Esophagus squamous epithelium (tissue), 4 donors: ENCODE data around the gene WEE2.

Source experiments
- CTCF ChIP-seq, 6 experiments: fragments of 450-650 bp in 4 of 6; fragments of 200-600 bp in 2 of 6; sonication (generic) in 2 of 6; IDR thresholded peaks; one replicate each; pipeline ENCODE4 v1.5.1; 2016 to 2019; ENCODE audit warnings: antibody characterized with exemption in 6 of 6, mild to moderate bottlenecking in 4 of 6, moderate library complexity in 4 of 6
- POLR2A ChIP-seq, 4 donors: fragments of 450-650 bp; IDR thresholded peaks; one replicate each; pipeline ENCODE4 v1.6.1; 2017; ENCODE audit warnings: antibody characterized with exemption in 4 of 4, mild to moderate bottlenecking in 4 of 4, moderate library complexity in 3 of 4

- TF ChIP-seq CTCF (IDR thresholded peaks at IDR 0.05): no peak
- TF ChIP-seq POLR2A (IDR thresholded peaks at IDR 0.05): no peak
These were observed 1.7 kb upstream of the WEE2 start for GRCh38 chr7:141706239-141707064.
